ENCODE results near the gene MFSD11. TPM values are rescaled to one million over a fixed set of nuclear protein-coding genes. Genes with fewer than 3 reads are reported as not detected.
A peak's percentile ranks its signal among the peaks of the same experiment; 100 is the strongest.
"Not testable (repeated sequence)": the region's sequence is repeated elsewhere in the genome, so short reads cannot be mapped to it uniquely, and the experiment has no call there.

MFSD11 gene
- total RNA-seq, 2 experiments from 2014 or later, result 24.5 to 28.2 TPM

GRCh38 chr17:76781056-76781982 lies 43.4 kb downstream of the MFSD11 start:
- DNase-seq, result no peak
- no peak overlapping the region for H3K4me3 Mint-ChIP-seq
- POLR2A ChIA-PET, result interaction anchor here (0.6 to 1.0 kb wide), 2 partner anchors 9 to 35 kb away, joined by 3 read pairs; no protein-coding TSS in a partner anchor
- CTCF ChIA-PET, result interaction anchor here (1.0 kb wide), 1 partner anchor 8 kb away, joined by 3 read pairs; no protein-coding TSS in a partner anchor
- no peaks in the 10 kb centered on the region for H3K9me3 Mint-ChIP-seq
- H3K36me3 Mint-ChIP-seq (ENCODE audit: low read depth), result peaks cover 32% of the 10 kb centered on the region
- peaks cover 10% of the 10 kb centered on the region for H3K4me1 Mint-ChIP-seq
- no peak overlapping the region for H3K27ac Mint-ChIP-seq
- H3K27me3 Mint-ChIP-seq, result no peaks in the 10 kb centered on the region

- peaks cover 21% of the 10 kb centered on the region for H3K4me1 Mint-ChIP-seq
- POLR2A ChIA-PET, result interaction anchor here (1.3 kb wide), 1 partner anchor 10 kb away, joined by 4 read pairs; no protein-coding TSS in a partner anchor
- CTCF ChIA-PET, result interaction anchor here (0.7 kb wide), 1 partner anchor 557 kb away, joined by 3 read pairs; no protein-coding TSS in a partner anchor
- no peak for DNase-seq
- H3K9me3 Mint-ChIP-seq, result no peaks in the 10 kb centered on the region
- H3K4me3 Mint-ChIP-seq, result no peak overlapping the region
- H3K27me3 Mint-ChIP-seq, result no peaks in the 10 kb centered on the region
- peaks cover 24% of the 10 kb centered on the region for H3K36me3 Mint-ChIP-seq (ENCODE audit: low read depth)
- H3K27ac Mint-ChIP-seq, result no peak overlapping the region
Observed at GRCh38 chr17:76783146-76783545, 45.2 kb downstream of the MFSD11 start.

- Mint-ChIP-seq H3K27ac (no peak overlapping the region), H3K27me3 (no peaks in the 10 kb centered on the region), H3K4me1 (peaks cover 18% of the 10 kb centered on the region), H3K9me3 (no peaks in the 10 kb centered on the region), H3K36me3 (ENCODE audit: low read depth) (peaks cover 15% of the 10 kb centered on the region), H3K4me3 (no peak overlapping the region)
- DNase-seq, result no peak
- POLR2A ChIA-PET, result no interaction called here
- CTCF ChIA-PET, result interaction anchor here (0.6 kb wide), 1 partner anchor 98 kb away, joined by 3 read pairs; no protein-coding TSS in a partner anchor
Observed at GRCh38 chr17:76784926-76785325, 47.0 kb downstream of the MFSD11 start.

- H3K4me3 Mint-ChIP-seq; H3K9me3 Mint-ChIP-seq; H3K27ac Mint-ChIP-seq; H3K27me3 Mint-ChIP-seq; H3K36me3 Mint-ChIP-seq (ENCODE audit: low read depth): not testable (repeated sequence)
- CTCF ChIA-PET, result interaction anchor here (1.1 kb wide), 2 partner anchors 61 to 164 kb away, joined by 3 read pairs; partner anchors contain the start of gene METTL23
- peaks cover 29% of the 10 kb centered on the region for H3K4me1 Mint-ChIP-seq
- POLR2A ChIA-PET, result interaction anchor here (1.0 to 1.2 kb wide), 4 partner anchors 50 to 118 kb away, joined by 3 to 4 read pairs (median 3); partner anchors contain the start of genes JMJD6, METTL23 and MFSD11
- DNase-seq, result peak; percentile 41
Observed at GRCh38 chr17:76787866-76788265, 49.9 kb downstream of the MFSD11 start.

- ChIA-PET CTCF (no interaction called here), POLR2A (no interaction called here)
- Mint-ChIP-seq H3K9me3 (no peaks in the 10 kb centered on the region), H3K27me3 (no peaks in the 10 kb centered on the region), H3K36me3 (ENCODE audit: low read depth) (peaks cover 8% of the 10 kb centered on the region), H3K4me1 (peaks cover 29% of the 10 kb centered on the region), H3K4me3 (no peak overlapping the region), H3K27ac (no peak overlapping the region)
- DNase-seq, result no peak
Observed at GRCh38 chr17:76789235-76789788, 51.4 kb downstream of the MFSD11 start.

GRCh38 chr17:76791053-76791980 lies 53.4 kb downstream of the MFSD11 start:
- Mint-ChIP-seq H3K27ac (peak overlapping the region; percentile 65), H3K4me3 (peak overlapping the region; percentile 18)
- POLR2A ChIA-PET, result interaction anchor here (1.0 to 1.2 kb wide), 3 partner anchors 18 to 59 kb away, joined by 3 to 5 read pairs (median 4); no protein-coding TSS in a partner anchor

GRCh38 chr17:76792348-76792747 lies 54.4 kb downstream of the MFSD11 start:
- H3K36me3 Mint-ChIP-seq (ENCODE audit: low read depth), result peaks cover 4% of the 10 kb centered on the region
- no peaks in the 10 kb centered on the region for H3K27me3 Mint-ChIP-seq
- no peak overlapping the region for H3K4me3 Mint-ChIP-seq

More at GRCh38 chr17:76791053-76791980, 53.4 kb downstream of the MFSD11 start:
- Mint-ChIP-seq H3K9me3 (no peaks in the 10 kb centered on the region), H3K4me1 (peaks cover 28% of the 10 kb centered on the region), H3K36me3 (ENCODE audit: low read depth) (peaks cover 4% of the 10 kb centered on the region), H3K27me3 (no peaks in the 10 kb centered on the region)
- DNase-seq, result peak; percentile 62
- CTCF ChIA-PET, result no interaction called here

GRCh38 chr17:76793775-76794174 lies 55.9 kb downstream of the MFSD11 start:
- peaks cover 2% of the 10 kb centered on the region for H3K9me3 Mint-ChIP-seq
- POLR2A ChIA-PET, result no interaction called here
- H3K27ac Mint-ChIP-seq, result no peak overlapping the region
- H3K4me1 Mint-ChIP-seq, result peaks cover 13% of the 10 kb centered on the region
- H3K4me3 Mint-ChIP-seq, result no peak overlapping the region
- peak; percentile 18 for DNase-seq
- CTCF ChIA-PET, result interaction anchor here (0.6 kb wide), 1 partner anchor 81 kb away, joined by 3 read pairs; no protein-coding TSS in a partner anchor
- peaks cover 4% of the 10 kb centered on the region for H3K36me3 Mint-ChIP-seq (ENCODE audit: low read depth)
- H3K27me3 Mint-ChIP-seq, result no peaks in the 10 kb centered on the region

More at GRCh38 chr17:76792348-76792747, 54.4 kb downstream of the MFSD11 start:
- ChIA-PET CTCF (interaction anchor here (0.7 kb wide), 1 partner anchor 1212 kb away, joined by 3 read pairs; no protein-coding TSS in a partner anchor), POLR2A (interaction anchor here (1.2 kb wide), 1 partner anchor 40 kb away, joined by 5 read pairs; no protein-coding TSS in a partner anchor)
- peaks cover 21% of the 10 kb centered on the region for H3K4me1 Mint-ChIP-seq
- no peak overlapping the region for H3K27ac Mint-ChIP-seq
- DNase-seq, result no peak
- no peaks in the 10 kb centered on the region for H3K9me3 Mint-ChIP-seq

GRCh38 chr17:76796081-76796480 lies 58.2 kb downstream of the MFSD11 start:
- POLR2A ChIA-PET, result no interaction called here
- H3K27me3 Mint-ChIP-seq, result no peaks in the 10 kb centered on the region
- no peak for DNase-seq
- peaks cover 2% of the 10 kb centered on the region for H3K9me3 Mint-ChIP-seq
- CTCF ChIA-PET, result no interaction called here
- H3K4me3 Mint-ChIP-seq, result no peak overlapping the region
- no peak overlapping the region for H3K27ac Mint-ChIP-seq
- peaks cover 9% of the 10 kb centered on the region for H3K4me1 Mint-ChIP-seq
- peaks cover 2% of the 10 kb centered on the region for H3K36me3 Mint-ChIP-seq (ENCODE audit: low read depth)

GRCh38 chr17:76797241-76797840 lies 59.4 kb downstream of the MFSD11 start:
- POLR2A ChIA-PET, result interaction anchor here (0.7 to 1.2 kb wide), 2 partner anchors 19 to 25 kb away, joined by 3 read pairs; no protein-coding TSS in a partner anchor
- no peak for DNase-seq
- H3K36me3 Mint-ChIP-seq (ENCODE audit: low read depth), result no peaks in the 10 kb centered on the region
- no peak overlapping the region for H3K27ac Mint-ChIP-seq
- no peaks in the 10 kb centered on the region for H3K4me1 Mint-ChIP-seq
- CTCF ChIA-PET, result interaction anchor here (0.5 kb wide), 1 partner anchor 20 kb away, joined by 3 read pairs; no protein-coding TSS in a partner anchor
- peaks cover 2% of the 10 kb centered on the region for H3K9me3 Mint-ChIP-seq
- no peaks in the 10 kb centered on the region for H3K27me3 Mint-ChIP-seq
- H3K4me3 Mint-ChIP-seq, result no peak overlapping the region

GRCh38 chr17:76801706-76802105 lies 63.8 kb downstream of the MFSD11 start:
- POLR2A ChIA-PET, result no interaction called here
- Mint-ChIP-seq H3K9me3 (peaks cover 2% of the 10 kb centered on the region), H3K27me3 (no peaks in the 10 kb centered on the region), H3K4me1 (no peaks in the 10 kb centered on the region), H3K27ac (no peak overlapping the region), H3K36me3 (ENCODE audit: low read depth) (no peaks in the 10 kb centered on the region), H3K4me3 (no peak overlapping the region)
- DNase-seq, result no peak
- CTCF ChIA-PET, result interaction anchor here (0.6 kb wide), 2 partner anchors 59 to 244 kb away, joined by 3 read pairs; no protein-coding TSS in a partner anchor

- H3K4me1 Mint-ChIP-seq, result no peaks in the 10 kb centered on the region
- no peak overlapping the region for H3K27ac Mint-ChIP-seq
- no peaks in the 10 kb centered on the region for H3K9me3 Mint-ChIP-seq
- ChIA-PET POLR2A (no interaction called here), CTCF (no interaction called here)
- H3K36me3 Mint-ChIP-seq (ENCODE audit: low read depth), result no peaks in the 10 kb centered on the region
- no peak for DNase-seq
- H3K27me3 Mint-ChIP-seq, result no peaks in the 10 kb centered on the region
- no peak overlapping the region for H3K4me3 Mint-ChIP-seq
Observed at GRCh38 chr17:76805319-76805718, 67.4 kb downstream of the MFSD11 start.
